Hematopoietic multipotent progenitor cell treated with erythropoietin and hydrocortisone succinate and interleukin-3 and kit ligand, for 6 days (in vitro differentiated cells): ENCODE results near the gene PYGO2.
"Not testable (repeated sequence)": the region's sequence is repeated elsewhere in the genome, so short reads cannot be mapped to it uniquely, and the experiment has no call there.

ENCODE experiments used
- DNase-seq: peaks from one replicate; pipeline ENCODE4 v3.0.0-alpha.2; 2015

PYGO2 gene

DNA sequence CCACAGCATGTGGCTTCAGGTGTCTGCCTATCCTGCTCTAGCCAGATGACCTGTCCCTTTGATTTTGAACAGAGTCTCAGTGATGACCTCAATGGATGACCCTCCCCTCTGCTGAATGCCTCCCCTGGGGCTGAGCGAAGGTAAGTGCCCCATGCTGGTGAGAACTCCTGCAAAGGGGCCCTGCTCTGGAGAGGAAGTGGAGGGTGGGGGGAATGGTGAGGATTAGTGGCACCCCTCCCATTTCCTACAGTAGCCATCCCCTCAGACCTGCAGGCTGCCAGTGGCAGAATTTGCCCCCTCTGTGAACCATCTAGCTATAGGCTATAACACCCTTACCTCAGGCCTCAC is 21.4 kb downstream of the PYGO2 start:
- no peak for DNase-seq

DNA sequence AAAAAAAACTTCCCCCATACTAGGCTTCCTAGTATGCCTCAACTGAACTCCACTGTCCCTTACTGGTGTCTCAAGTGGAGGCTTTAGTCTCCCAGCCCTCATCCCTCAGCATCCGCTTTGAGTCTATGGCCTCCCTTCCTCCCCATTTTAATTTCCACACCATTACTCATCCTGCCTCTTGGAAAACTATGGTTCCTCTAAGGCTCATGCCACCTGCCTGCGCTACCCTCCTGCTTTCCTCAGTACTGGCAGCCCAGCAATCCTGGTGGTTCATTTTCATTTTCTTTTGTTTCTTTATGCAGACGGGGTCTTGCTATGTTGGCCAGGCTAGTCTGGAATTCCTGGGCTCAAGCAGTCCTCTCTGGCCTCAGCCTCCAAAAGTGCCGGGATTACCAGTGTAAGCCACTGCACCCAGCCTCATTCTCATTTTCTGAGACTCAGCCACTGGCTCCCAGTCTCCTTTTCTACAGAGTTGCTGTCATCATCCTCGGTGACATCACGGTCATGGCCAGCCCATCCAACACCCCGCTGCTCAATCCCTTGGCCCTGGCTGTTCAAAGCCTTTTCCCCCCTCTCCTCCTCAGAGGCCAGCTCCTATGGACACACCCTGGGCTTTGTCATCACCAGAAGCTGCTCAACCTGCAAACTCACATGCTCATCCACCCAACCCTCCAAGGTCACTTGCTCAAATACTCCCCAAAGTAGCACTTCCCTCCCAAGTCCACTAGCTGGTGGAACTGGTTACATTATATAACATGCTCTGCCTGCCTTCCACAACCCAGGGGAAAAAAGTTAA is 22.8 kb downstream of the PYGO2 start:
- no peak for DNase-seq

DNA sequence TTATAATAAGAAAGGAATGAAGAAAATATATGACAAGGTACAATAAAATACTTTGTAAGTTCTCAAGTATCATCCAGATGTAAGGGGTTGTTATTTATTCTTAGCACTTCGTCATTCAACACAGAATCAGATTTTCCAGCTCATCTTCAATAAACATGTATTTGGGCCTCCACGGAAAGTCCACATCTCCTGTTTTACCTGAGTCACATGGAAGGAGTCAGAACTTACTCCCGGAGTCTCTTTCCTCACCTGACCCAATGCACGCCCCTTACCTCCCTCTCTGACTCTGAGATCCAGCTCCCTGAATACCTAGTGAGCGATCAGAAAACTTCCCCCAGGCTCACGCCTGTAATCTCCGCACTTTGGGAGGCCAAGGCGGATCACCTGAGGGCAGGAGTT is 23.6 kb downstream of the PYGO2 start:
- DNase-seq = no peak

GRCh38 chr1:154937085-154937987 is 24.2 kb downstream of the PYGO2 start:
- DNase-seq = peak; percentile 93

- DNase-seq = peak; percentile 99
These were observed 25.0 kb downstream of the PYGO2 start, which contains the start of gene PMVK for GRCh38 chr1:154936555-154937084. PMVK (minus strand) TSS chr1:154936719; CDS start chr1:154936685, 34 bp downstream.

- no peak for DNase-seq
These were observed 25.6 kb downstream of the PYGO2 start for GRCh38 chr1:154935749-154936554.

- no peak for DNase-seq
These were observed 27.1 kb downstream of the PYGO2 start for GRCh38 chr1:154934358-154934948.

DNA sequence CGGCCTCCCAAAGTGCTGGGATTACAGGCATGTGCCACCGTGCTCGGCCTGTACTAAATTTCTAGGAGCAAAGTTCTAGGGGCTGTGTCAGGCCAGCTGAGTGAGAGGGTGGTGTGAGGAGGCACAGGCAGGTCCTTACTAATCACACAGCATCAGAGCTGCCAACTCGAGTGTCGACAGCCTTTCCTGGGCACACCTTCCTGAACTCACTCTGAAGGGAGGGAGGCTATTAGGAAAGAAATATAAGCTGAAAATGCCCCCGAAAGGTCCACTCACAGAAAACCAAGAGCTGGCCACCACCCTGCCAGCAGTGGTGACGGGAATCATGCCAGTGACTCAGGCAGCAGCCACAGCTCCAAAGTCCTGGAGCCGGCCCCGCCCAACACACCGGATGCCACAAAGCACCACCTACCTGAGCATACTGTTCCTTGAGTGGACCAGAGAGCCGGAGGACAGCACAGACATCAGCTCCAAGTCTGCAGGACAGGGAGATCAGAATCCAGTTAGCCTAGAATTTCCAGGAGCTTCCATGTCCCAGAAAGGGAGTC is 29.6 kb downstream of the PYGO2 start:
- no peak for DNase-seq

GRCh38 chr1:154926201-154926600 is 35.4 kb downstream of the PYGO2 start:
- DNase-seq = no peak

DNA sequence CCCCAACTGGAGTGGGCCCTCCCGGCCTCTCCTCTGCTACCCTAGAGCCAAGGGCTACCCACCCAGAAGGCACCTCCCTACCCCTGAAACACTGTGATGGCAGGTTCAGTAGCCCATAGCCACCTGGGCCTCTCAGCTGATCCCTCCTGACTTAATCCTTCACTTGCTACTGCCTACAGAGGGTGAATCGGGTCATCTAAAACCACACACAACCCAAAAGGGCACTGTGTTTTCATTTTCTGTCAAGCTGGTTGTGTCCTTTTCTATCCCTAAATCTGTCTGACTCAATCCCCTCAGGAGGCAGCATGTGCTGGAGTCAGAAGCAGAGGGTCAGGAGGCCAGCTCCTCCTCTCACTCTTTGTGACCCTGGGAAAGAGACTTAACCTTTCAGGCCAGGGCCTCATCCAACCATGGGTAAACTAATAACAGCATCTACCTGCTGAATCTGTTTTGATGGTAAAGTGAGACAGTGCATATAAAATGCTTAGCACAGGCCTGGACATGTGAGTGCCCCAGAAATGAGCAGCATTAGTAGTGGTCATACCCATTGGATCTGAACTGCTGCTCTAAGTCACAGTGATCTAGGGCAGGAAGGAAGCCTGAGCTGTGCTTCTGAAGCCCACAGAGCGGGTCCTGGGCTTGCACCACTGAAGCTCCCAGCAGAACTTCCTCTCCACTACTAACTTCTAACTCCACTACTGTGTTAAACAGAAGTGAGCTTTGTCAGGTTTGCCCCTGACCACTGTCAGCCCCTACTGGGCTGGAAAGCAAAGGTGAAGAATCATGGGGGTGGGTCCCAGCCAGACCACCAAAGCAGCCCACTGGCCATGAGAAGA is 36.0 kb downstream of the PYGO2 start:
- peak; percentile 41 for DNase-seq

- no peak for DNase-seq
These were observed 37.9 kb downstream of the PYGO2 start for GRCh38 chr1:154923695-154924094.

- DNase-seq = no peak
These were observed 48.3 kb downstream of the PYGO2 start for GRCh38 chr1:154913273-154913672.

- no peak for DNase-seq
These were observed 48.8 kb downstream of the PYGO2 start for GRCh38 chr1:154912755-154913154.

DNA sequence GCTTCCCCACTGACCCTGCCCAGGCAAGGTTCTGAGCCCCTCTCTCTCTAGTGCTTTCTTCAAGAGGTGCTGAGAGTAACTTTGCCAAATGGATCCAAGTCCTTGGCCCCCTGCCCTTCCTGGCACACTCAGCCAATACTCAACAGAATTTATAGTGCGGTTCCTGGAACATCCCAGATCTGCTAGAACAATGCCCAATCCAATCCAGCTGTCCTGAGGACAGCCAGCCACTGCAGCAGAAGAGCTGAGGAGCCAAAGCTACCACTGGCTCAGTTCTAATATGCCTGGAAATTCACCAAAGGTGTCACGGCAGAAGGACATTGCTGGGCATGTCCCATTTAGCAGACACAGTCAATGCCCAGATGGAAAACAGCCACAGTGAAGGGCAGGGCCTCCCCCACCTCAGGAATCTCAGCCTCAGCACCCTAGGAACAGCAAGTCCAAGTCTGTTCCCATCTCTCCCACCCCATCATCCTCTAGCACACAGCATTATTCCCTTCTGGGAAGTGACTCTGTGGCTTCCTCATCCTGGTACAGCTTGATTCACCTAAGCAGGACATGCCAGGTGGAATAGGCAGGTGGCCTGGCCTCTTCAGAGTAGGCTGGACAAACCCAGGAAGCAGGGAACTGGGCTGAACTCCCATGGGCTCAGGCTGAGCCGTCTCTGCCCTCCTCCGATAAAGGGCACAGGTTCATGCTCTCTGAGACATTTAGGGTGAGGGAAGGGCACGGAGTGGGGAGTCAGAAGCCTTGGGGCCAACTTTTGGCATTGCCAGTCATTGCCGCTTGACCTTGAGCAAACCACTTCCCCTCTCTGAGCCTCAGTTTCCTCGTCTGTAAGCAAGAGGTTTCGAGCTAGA is 49.7 kb downstream of the PYGO2 start:
- DNase-seq = no peak

- no peak for DNase-seq
These were observed 50.7 kb downstream of the PYGO2 start for GRCh38 chr1:154910851-154911250.

- DNase-seq = no peak
These were observed 52.6 kb downstream of the PYGO2 start for GRCh38 chr1:154908937-154909336.

DNA sequence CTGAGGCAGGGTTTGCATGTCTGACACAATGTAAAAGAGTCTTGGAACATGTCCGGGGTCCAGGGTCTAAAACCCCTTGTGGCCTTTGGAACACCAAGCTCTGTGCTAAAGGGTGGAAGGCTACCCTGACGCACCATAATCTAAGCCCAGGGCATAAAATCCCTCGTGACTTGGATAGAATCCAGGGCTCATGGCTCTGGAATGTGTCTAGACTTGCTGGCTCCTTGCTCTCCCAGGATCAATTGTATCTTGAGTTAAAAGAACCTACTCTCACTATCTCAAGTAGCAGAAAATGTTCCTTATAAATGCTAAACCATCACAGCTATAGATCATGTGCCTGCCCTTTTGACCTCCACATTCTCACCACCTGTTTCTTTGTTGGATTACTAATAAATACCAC is 53.5 kb downstream of the PYGO2 start:
- not testable (repeated sequence) for DNase-seq
